ENCODE results near the gene MYH11.

Gene MYH11

GRCh38 chr16:15714393-15715172 lies 142.2 kb downstream of the MYH11 start:
- H4K20me1 ChIP-seq (ENCODE audit: insufficient read depth, low read length) = no peaks in the 10 kb centered on the region
- H3K36me3 ChIP-seq (replicated peaks; ENCODE audit: low read depth, low read length) = peaks cover 13% of the 10 kb centered on the region
- no peak overlapping the region for H3K27ac ChIP-seq (ENCODE audit: low read length)
- no peaks in the 10 kb centered on the region for H3K79me2 ChIP-seq (ENCODE audit: low read length)
- H2AFZ ChIP-seq (ENCODE audit: low read depth, low read length) = no peak overlapping the region
- TF ChIP-seq EZH2phosphoT487 (IDR thresholded peaks at IDR 0.05; ENCODE audit: low read depth) = no peak
- no peak for TF ChIP-seq CTCF (IDR thresholded peaks at IDR 0.05; ENCODE audit: low read depth, low read length)
- peaks cover 19% of the 10 kb centered on the region for H3K4me1 ChIP-seq (ENCODE audit: low read length)
- H3K9me3 ChIP-seq (ENCODE audit: insufficient read depth, low read length) = no peaks in the 10 kb centered on the region
- no peak overlapping the region for H3K4me3 ChIP-seq (ENCODE audit: low read length)
- no peak overlapping the region for H3K4me2 ChIP-seq (ENCODE audit: low read length)
- no peak overlapping the region for H3K9ac ChIP-seq (ENCODE audit: low read length)
- H3K27me3 ChIP-seq (ENCODE audit: low read depth, low read length) = no peaks in the 10 kb centered on the region

GRCh38 chr16:15708997-15709396 lies 147.8 kb downstream of the MYH11 start:
- Histone ChIP-seq H3K9me3 (ENCODE audit: insufficient read depth, low read length) (no peaks in the 10 kb centered on the region), H2AFZ (ENCODE audit: low read depth, low read length) (no peak overlapping the region), H3K4me2 (ENCODE audit: low read length) (no peak overlapping the region), H3K9ac (ENCODE audit: low read length) (no peak overlapping the region), H3K4me3 (ENCODE audit: low read length) (no peak overlapping the region), H3K4me1 (ENCODE audit: low read length) (peaks cover 19% of the 10 kb centered on the region), H3K27ac (ENCODE audit: low read length) (no peak overlapping the region), H3K36me3 (replicated peaks; ENCODE audit: low read depth, low read length) (peaks cover 25% of the 10 kb centered on the region), H3K27me3 (ENCODE audit: low read depth, low read length) (no peaks in the 10 kb centered on the region), H3K79me2 (ENCODE audit: low read length) (no peaks in the 10 kb centered on the region), H4K20me1 (ENCODE audit: insufficient read depth, low read length) (no peaks in the 10 kb centered on the region)
- TF ChIP-seq EZH2phosphoT487 (IDR thresholded peaks at IDR 0.05; ENCODE audit: low read depth) (no peak), CTCF (IDR thresholded peaks at IDR 0.05; ENCODE audit: low read depth, low read length) (no peak)

- Histone ChIP-seq H3K4me2 (ENCODE audit: low read length) (no peak overlapping the region), H2AFZ (ENCODE audit: low read depth, low read length) (no peak overlapping the region), H3K79me2 (ENCODE audit: low read length) (no peaks in the 10 kb centered on the region), H3K27me3 (ENCODE audit: low read depth, low read length) (no peaks in the 10 kb centered on the region), H3K9me3 (ENCODE audit: insufficient read depth, low read length) (no peaks in the 10 kb centered on the region), H3K4me1 (ENCODE audit: low read length) (peaks cover 13% of the 10 kb centered on the region), H3K4me3 (ENCODE audit: low read length) (no peak overlapping the region), H3K9ac (ENCODE audit: low read length) (no peak overlapping the region), H4K20me1 (ENCODE audit: insufficient read depth, low read length) (peaks cover 3% of the 10 kb centered on the region; the same call in 1 of the 2 replicates), H3K27ac (ENCODE audit: low read length) (no peak overlapping the region), H3K36me3 (replicated peaks; ENCODE audit: low read depth, low read length) (peaks cover 33% of the 10 kb centered on the region)
- TF ChIP-seq EZH2phosphoT487 (IDR thresholded peaks at IDR 0.05; ENCODE audit: low read depth) (no peak), CTCF (IDR thresholded peaks at IDR 0.05; ENCODE audit: low read depth, low read length) (no peak)
Observed at GRCh38 chr16:15708096-15708495, 148.7 kb downstream of the MYH11 start.

GRCh38 chr16:15707332-15707731 lies 149.5 kb downstream of the MYH11 start:
- no peak overlapping the region for H2AFZ ChIP-seq (ENCODE audit: low read depth, low read length)
- H3K27me3 ChIP-seq (ENCODE audit: low read depth, low read length) = no peaks in the 10 kb centered on the region
- H3K9ac ChIP-seq (ENCODE audit: low read length) = no peak overlapping the region
- H3K79me2 ChIP-seq (ENCODE audit: low read length) = no peaks in the 10 kb centered on the region
- peaks cover 38% of the 10 kb centered on the region for H3K36me3 ChIP-seq (replicated peaks; ENCODE audit: low read depth, low read length)
- H3K4me1 ChIP-seq (ENCODE audit: low read length) = peaks cover 6% of the 10 kb centered on the region
- H4K20me1 ChIP-seq (ENCODE audit: insufficient read depth, low read length) = peaks cover 3% of the 10 kb centered on the region; the same call in 1 of the 2 replicates
- no peak overlapping the region for H3K4me3 ChIP-seq (ENCODE audit: low read length)
- TF ChIP-seq CTCF (IDR thresholded peaks at IDR 0.05; ENCODE audit: low read depth, low read length) (no peak), EZH2phosphoT487 (IDR thresholded peaks at IDR 0.05; ENCODE audit: low read depth) (no peak)
- H3K4me2 ChIP-seq (ENCODE audit: low read length) = no peak overlapping the region
- no peak overlapping the region for H3K27ac ChIP-seq (ENCODE audit: low read length)
- no peaks in the 10 kb centered on the region for H3K9me3 ChIP-seq (ENCODE audit: insufficient read depth, low read length)
